ENCODE measurements around the gene TIMM13.

TIMM13 gene

DNA sequence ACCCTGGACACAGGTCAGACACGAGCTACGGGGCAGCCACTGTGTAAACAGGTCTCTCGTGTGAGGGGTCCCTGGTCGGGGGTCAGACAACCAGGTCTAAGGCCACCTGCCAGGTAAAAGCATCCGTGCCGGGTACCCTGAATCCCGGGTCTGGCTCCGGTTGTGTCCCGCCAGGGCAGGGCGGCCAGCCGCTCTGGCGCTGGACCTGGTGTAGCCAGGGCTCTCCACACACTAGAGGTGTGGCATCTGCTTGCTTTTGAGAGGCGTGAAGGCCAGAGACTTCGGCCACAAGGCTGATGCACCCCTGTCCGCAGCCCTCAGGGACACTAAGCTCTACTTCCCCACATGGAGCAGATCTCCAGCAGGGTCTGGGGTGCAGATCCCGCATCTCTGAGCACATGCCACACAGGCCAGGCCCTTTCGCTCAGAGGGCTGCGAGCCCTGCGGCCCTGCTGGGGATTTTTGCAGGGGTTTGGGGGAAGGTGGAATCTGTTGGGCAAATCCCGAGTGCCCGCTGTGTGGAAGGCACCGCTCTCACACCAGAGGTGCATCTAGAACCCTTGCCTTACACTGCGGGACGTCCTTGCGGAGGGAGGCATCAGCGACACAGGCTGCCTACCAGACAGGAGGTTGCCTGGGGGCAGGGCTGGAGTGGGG lies 13.8 kb upstream of the TIMM13 start:
- Histone ChIP-seq H3K9me3 (ENCODE audit: insufficient read depth, low read length) (no peaks in the 10 kb centered on the region), H3F3A (ENCODE audit: insufficient read depth) (no peaks in the 10 kb centered on the region), H4K20me1 (ENCODE audit: low read depth, low read length) (peaks cover 4% of the 10 kb centered on the region; the same call in 1 of the 2 replicates), H3K9me2 (replicated peaks; ENCODE audit: insufficient read depth, low read length) (no peaks in the 10 kb centered on the region), H3K4me2 (ENCODE audit: low read depth, low read length, poor library complexity, severe bottlenecking) (no peak overlapping the region), H3K9ac (ENCODE audit: low read length) (no peak overlapping the region), H3K79me2 (ENCODE audit: insufficient read depth, low read length) (peaks cover 67% of the 10 kb centered on the region), H3K36me3 (ENCODE audit: low read length) (0 out of 2 replicates have a peak, but pooled peaks cover 3% of the 10 kb centered on the region), H2AFZ (ENCODE audit: low read depth, low read length, severe bottlenecking) (no peak overlapping the region), H3K4me3 (ENCODE audit: insufficient read depth, low read length, poor library complexity, severe bottlenecking) (no peak overlapping the region), H3K27me3 (ENCODE audit: low read length) (no peaks in the 10 kb centered on the region), H3K27ac (ENCODE audit: low read depth, low read length) (no peak overlapping the region)
- TF ChIP-seq EZH2phosphoT487 (conservative IDR thresholded peaks at IDR 0.05; ENCODE audit: low read length) = no peak
- TF ChIP-seq, protein P1, sequence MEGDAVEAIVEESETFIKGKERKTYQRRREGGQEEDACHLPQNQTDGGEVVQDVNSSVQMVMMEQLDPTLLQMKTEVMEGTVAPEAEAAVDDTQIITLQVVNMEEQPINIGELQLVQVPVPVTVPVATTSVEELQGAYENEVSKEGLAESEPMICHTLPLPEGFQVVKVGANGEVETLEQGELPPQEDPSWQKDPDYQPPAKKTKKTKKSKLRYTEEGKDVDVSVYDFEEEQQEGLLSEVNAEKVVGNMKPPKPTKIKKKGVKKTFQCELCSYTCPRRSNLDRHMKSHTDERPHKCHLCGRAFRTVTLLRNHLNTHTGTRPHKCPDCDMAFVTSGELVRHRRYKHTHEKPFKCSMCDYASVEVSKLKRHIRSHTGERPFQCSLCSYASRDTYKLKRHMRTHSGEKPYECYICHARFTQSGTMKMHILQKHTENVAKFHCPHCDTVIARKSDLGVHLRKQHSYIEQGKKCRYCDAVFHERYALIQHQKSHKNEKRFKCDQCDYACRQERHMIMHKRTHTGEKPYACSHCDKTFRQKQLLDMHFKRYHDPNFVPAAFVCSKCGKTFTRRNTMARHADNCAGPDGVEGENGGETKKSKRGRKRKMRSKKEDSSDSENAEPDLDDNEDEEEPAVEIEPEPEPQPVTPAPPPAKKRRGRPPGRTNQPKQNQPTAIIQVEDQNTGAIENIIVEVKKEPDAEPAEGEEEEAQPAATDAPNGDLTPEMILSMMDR (IDR thresholded peaks at IDR 0.05; ENCODE audit: insufficient read depth, low read length, poor library complexity, severe bottlenecking) = no peak

DNA sequence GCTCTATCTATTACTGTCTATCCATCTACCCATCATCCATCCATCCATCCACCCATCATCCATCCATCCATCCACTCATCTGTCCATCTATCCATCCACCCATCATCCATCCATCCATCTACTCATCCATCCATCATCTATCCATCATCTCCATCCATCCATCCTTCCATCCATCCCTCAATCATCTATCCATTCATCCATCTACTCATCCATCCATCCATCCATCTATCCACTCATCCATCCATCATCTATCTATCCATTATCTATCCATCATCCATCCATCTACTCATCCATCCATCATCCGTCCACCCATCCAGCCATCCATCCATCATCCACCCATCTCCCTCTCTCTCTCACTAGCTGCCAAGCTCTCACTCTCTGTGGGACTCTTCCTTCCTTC lies 13.1 kb upstream of the TIMM13 start:
- no peak overlapping the region for H3K27ac ChIP-seq (ENCODE audit: low read depth, low read length)

DNA sequence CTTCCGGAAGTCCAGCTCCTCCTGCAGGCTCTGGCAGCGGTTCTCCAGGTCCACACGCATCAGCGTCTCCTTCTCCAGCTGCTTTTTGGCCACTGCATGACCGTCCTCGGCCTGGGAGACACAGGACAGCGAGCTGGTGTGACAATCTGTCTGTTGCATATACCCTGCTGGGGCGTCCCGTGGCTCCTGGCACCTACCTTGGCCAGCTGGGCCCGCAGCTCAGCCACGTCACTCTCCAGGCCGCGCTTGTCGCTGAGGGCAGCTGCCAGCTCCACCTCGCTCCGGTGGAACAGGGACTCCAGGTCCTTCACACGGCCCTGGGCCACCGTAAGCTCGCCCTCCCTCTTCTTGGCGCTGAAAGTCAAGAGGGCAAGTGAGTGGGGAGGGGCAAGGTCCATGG lies 10.8 kb upstream of the TIMM13 start:
- Histone ChIP-seq H3K27ac (ENCODE audit: low read depth, low read length) (no peak overlapping the region), H3K9me2 (replicated peaks; ENCODE audit: insufficient read depth, low read length) (no peaks in the 10 kb centered on the region), H3K4me2 (ENCODE audit: low read depth, low read length, poor library complexity, severe bottlenecking) (no peak overlapping the region), H3K27me3 (ENCODE audit: low read length) (no peaks in the 10 kb centered on the region), H3K79me2 (ENCODE audit: insufficient read depth, low read length) (peaks cover 43% of the 10 kb centered on the region), H4K20me1 (ENCODE audit: low read depth, low read length) (peaks cover 4% of the 10 kb centered on the region; the same call in 1 of the 2 replicates), H3K9me3 (ENCODE audit: insufficient read depth, low read length) (no peaks in the 10 kb centered on the region), H3K9ac (ENCODE audit: low read length) (no peak overlapping the region), H2AFZ (ENCODE audit: low read depth, low read length, severe bottlenecking) (no peak overlapping the region), H3K36me3 (ENCODE audit: low read length) (0 out of 2 replicates have a peak, but pooled peaks cover 3% of the 10 kb centered on the region), H3F3A (ENCODE audit: insufficient read depth) (no peaks in the 10 kb centered on the region), H3K4me3 (ENCODE audit: insufficient read depth, low read length, poor library complexity, severe bottlenecking) (no peak overlapping the region)
- TF ChIP-seq, protein P1 (IDR thresholded peaks at IDR 0.05; ENCODE audit: insufficient read depth, low read length, poor library complexity, severe bottlenecking) = no peak
- TF ChIP-seq EZH2phosphoT487 (conservative IDR thresholded peaks at IDR 0.05; ENCODE audit: low read length) = no peak

More for the DNA sequence above, 13.1 kb upstream of the TIMM13 start:
- Histone ChIP-seq H3K9me3 (ENCODE audit: insufficient read depth, low read length) (no peaks in the 10 kb centered on the region), H3F3A (ENCODE audit: insufficient read depth) (no peaks in the 10 kb centered on the region), H3K36me3 (ENCODE audit: low read length) (0 out of 2 replicates have a peak, but pooled peaks cover 3% of the 10 kb centered on the region), H3K4me2 (ENCODE audit: low read depth, low read length, poor library complexity, severe bottlenecking) (no peak overlapping the region), H4K20me1 (ENCODE audit: low read depth, low read length) (peaks cover 4% of the 10 kb centered on the region; the same call in 1 of the 2 replicates), H3K9ac (ENCODE audit: low read length) (no peak overlapping the region), H2AFZ (ENCODE audit: low read depth, low read length, severe bottlenecking) (no peak overlapping the region), H3K27me3 (ENCODE audit: low read length) (no peaks in the 10 kb centered on the region), H3K79me2 (ENCODE audit: insufficient read depth, low read length) (peaks cover 64% of the 10 kb centered on the region), H3K4me3 (ENCODE audit: insufficient read depth, low read length, poor library complexity, severe bottlenecking) (no peak overlapping the region), H3K9me2 (replicated peaks; ENCODE audit: insufficient read depth, low read length) (no peaks in the 10 kb centered on the region)
- TF ChIP-seq, protein P1 (IDR thresholded peaks at IDR 0.05; ENCODE audit: insufficient read depth, low read length, poor library complexity, severe bottlenecking) = no peak

All from SU-DHL-6 (cell line).